ENCODE results near the gene PIK3R5.
"Not testable (repeated sequence)": the region's sequence is repeated elsewhere in the genome, so short reads cannot be mapped to it uniquely, and the experiment has no call there.

PIK3R5 gene

GRCh38 chr17:8965394-8966168 lies at the start of gene PIK3R5:
Gene PIK3R5 (minus strand): TSS chr17:8965707. CDS start chr17:8911494, 54,213 bp downstream.
- DNase-seq (ENCODE audit: low read depth in 2 of 2): peak; percentile 75 to 77

GRCh38 chr17:9011001-9011400 lies 45.5 kb upstream of the PIK3R5 start:
- no peak for DNase-seq (ENCODE audit: low read depth in 2 of 2)

- DNase-seq (ENCODE audit: low read depth in 2 of 2): no peak
These were observed 44.2 kb upstream of the PIK3R5 start for GRCh38 chr17:9009737-9010136.

GRCh38 chr17:9009096-9009495 lies 43.6 kb upstream of the PIK3R5 start:
- no peak for DNase-seq (ENCODE audit: low read depth in 2 of 2)

GRCh38 chr17:9007052-9007714 lies 41.7 kb upstream of the PIK3R5 start:
- DNase-seq (ENCODE audit: low read depth in 2 of 2): no peak

GRCh38 chr17:9006175-9006767 lies 40.8 kb upstream of the PIK3R5 start:
- no peak for DNase-seq (ENCODE audit: low read depth in 2 of 2)

- no peak for DNase-seq (ENCODE audit: low read depth in 2 of 2)
These were observed 39.4 kb upstream of the PIK3R5 start for GRCh38 chr17:9004961-9005285.

GRCh38 chr17:9004132-9004960 lies 38.8 kb upstream of the PIK3R5 start:
- DNase-seq (ENCODE audit: low read depth in 2 of 2): no peak

- no peak for DNase-seq (ENCODE audit: low read depth in 2 of 2)
These were observed 38.0 kb upstream of the PIK3R5 start for GRCh38 chr17:9003355-9004131.

- DNase-seq (ENCODE audit: low read depth in 2 of 2): peak in 1 of 2 donors; percentile 19
These were observed 37.3 kb upstream of the PIK3R5 start for GRCh38 chr17:9002606-9003354.

GRCh38 chr17:9002227-9002605 lies 36.7 kb upstream of the PIK3R5 start:
- no peak for DNase-seq (ENCODE audit: low read depth in 2 of 2)

GRCh38 chr17:9001559-9001958 lies 36.1 kb upstream of the PIK3R5 start:
- DNase-seq (ENCODE audit: low read depth in 2 of 2): no peak

GRCh38 chr17:8997994-8998628 lies 32.6 kb upstream of the PIK3R5 start:
- DNase-seq (ENCODE audit: low read depth in 2 of 2): peak in 1 of 2 donors; percentile 60

- no peak for DNase-seq (ENCODE audit: low read depth in 2 of 2)
These were observed 30.2 kb upstream of the PIK3R5 start for GRCh38 chr17:8995711-8996110.

- DNase-seq (ENCODE audit: low read depth in 2 of 2): peak; percentile 45 to 53
These were observed 28.8 kb upstream of the PIK3R5 start for GRCh38 chr17:8994319-8994718.

- peak; percentile 25 to 47 for DNase-seq (ENCODE audit: low read depth in 2 of 2)
These were observed 26.2 kb upstream of the PIK3R5 start for GRCh38 chr17:8991514-8992285.

GRCh38 chr17:8988263-8988935 lies 22.9 kb upstream of the PIK3R5 start:
- DNase-seq (ENCODE audit: low read depth in 2 of 2): not testable (repeated sequence)

GRCh38 chr17:8986295-8986694 lies 20.8 kb upstream of the PIK3R5 start:
- DNase-seq (ENCODE audit: low read depth in 2 of 2): no peak

All from stimulated activated CD8-positive, alpha-beta memory T cell treated with anti-CD3 and anti-CD28 coated beads, Interleukin-15, amount 100 ng/mL, for 48 hours (primary cell).